CD4-positive, alpha-beta T cell (primary cell): ENCODE measurements around the gene BAG3. TPM values are rescaled to one million over a fixed set of nuclear protein-coding genes. Genes with fewer than 3 reads are reported as not detected.
"Not testable (repeated sequence)": the region's sequence is repeated elsewhere in the genome, so short reads cannot be mapped to it uniquely, and the experiment has no call there.

Source experiments
- ATAC-seq: fragments of 200-7000 bp; cut with Tn5 transposase; one replicate; pipeline ENCODE4 v1.10.0; 2022; ENCODE audit warnings: mild to moderate bottlenecking; ENCODE audit not compliant: poor library complexity
- CTCF ChIA-PET: fragments of 350-600 bp; sonication (Branson Sonifier 250); formaldehyde crosslinking; loops from one replicate; lab custom pipeline; 2021; ENCODE audit warnings: antibody characterized with exemption, inconsistent platforms; lab: Charles Lee
- POLR2A ChIA-PET: fragments of 350-600 bp; sonication (Branson Sonifier 250); formaldehyde crosslinking; loops from one replicate; lab custom pipeline; 2021; ENCODE audit warnings: antibody characterized with exemption, inconsistent platforms; lab: Charles Lee
- DNase-seq, 14 experiments: peaks; one replicate each; pipeline ENCODE4 v3.0.0-alpha.2; 2013 to 2020; ENCODE audit warnings: mixed read lengths in 2 of 14
- H3K27ac ChIP-seq, 2 donors: one replicate each; pipeline versions ENCODE4 v1.5.1 to v1.7.0; 2013; ENCODE audit warnings: low read length in 2 of 2, low read depth in 1 of 2, mild to moderate bottlenecking in 1 of 2
- H3K27me3 ChIP-seq, 2 experiments: 1 replicate in 1 of 2; 2 replicates in 1 of 2; pipeline versions ENCODE4 v1.6.1 to v1.7.0; 2013; ENCODE audit warnings: low read length in 2 of 2, control low read depth in 1 of 2, mild to moderate bottlenecking in 1 of 2, moderate library complexity in 1 of 2; ENCODE audit not compliant: insufficient read depth in 2 of 2, control insufficient read depth in 1 of 2
- H3K36me3 ChIP-seq: one replicate; pipeline ENCODE4 v1.6.1; 2013; ENCODE audit warnings: low read length, control low read depth; ENCODE audit not compliant: insufficient read depth
- H3K4me1 ChIP-seq: one replicate; pipeline ENCODE4 v1.6.1; 2013; ENCODE audit warnings: low read length, control low read depth; ENCODE audit not compliant: insufficient read depth
- H3K4me3 ChIP-seq: one replicate; pipeline ENCODE4 v1.5.1; 2013; ENCODE audit warnings: mild to moderate bottlenecking, low read length, moderate library complexity
- H3K9me3 ChIP-seq, 2 experiments: 1 replicate in 1 of 2; 2 replicates in 1 of 2; pipeline versions ENCODE4 v1.6.1 to v1.7.0; 2013; ENCODE audit warnings: low read length in 2 of 2, mild to moderate bottlenecking in 2 of 2, control low read depth in 1 of 2, moderate library complexity in 1 of 2; ENCODE audit not compliant: control insufficient read depth in 1 of 2, insufficient read depth in 1 of 2
- H3K27ac Mint-ChIP-seq: one replicate; pipeline ENCODE4 v1.8.0; 2020; ENCODE audit warnings: mixed read lengths
- H3K27me3 Mint-ChIP-seq: one replicate; pipeline ENCODE4 v1.8.0; 2021; ENCODE audit warnings: mixed read lengths
- H3K36me3 Mint-ChIP-seq: one replicate; pipeline ENCODE4 v1.8.0; 2021; ENCODE audit warnings: low read depth, mixed read lengths
- H3K4me1 Mint-ChIP-seq: one replicate; pipeline ENCODE4 v1.8.0; 2021; ENCODE audit warnings: low read depth, mixed read lengths
- H3K4me3 Mint-ChIP-seq: one replicate; pipeline ENCODE4 v1.8.0; 2020; ENCODE audit warnings: mild to moderate bottlenecking, mixed read lengths
- H3K9me3 Mint-ChIP-seq: one replicate; pipeline ENCODE4 v1.8.0; 2020; ENCODE audit warnings: mixed read lengths
- CTCF ChIP-seq: fragments of 200-600 bp; IDR thresholded peaks from one replicate; pipeline ENCODE4 v1.8.0; 2022; ENCODE audit warnings: antibody characterized with exemption, mild to moderate bottlenecking
- intact Hi-C, 2 experiments: fragments of 100-400 bp; cut with DNase I in 1 of 2; cut with micrococcal nuclease in 1 of 2; formaldehyde crosslinking; loops; one replicate each; pipeline versions ENCODE4 v1.15.1 to v1.9.0; 2023 to 2025; cut with DNase I, micrococcal nuclease
- total RNA-seq, 174 experiments: library from RNA in 2 of 174; stranded (reverse) in 2 of 174; gene quantifications; one replicate each; pipeline ENCODE4 v1.2.3 and lab custom pipeline; 2021 to 2026

BAG3 gene
- total RNA-seq, 2 experiments from 2014 or later = 65.1 to 65.8 TPM

DNA sequence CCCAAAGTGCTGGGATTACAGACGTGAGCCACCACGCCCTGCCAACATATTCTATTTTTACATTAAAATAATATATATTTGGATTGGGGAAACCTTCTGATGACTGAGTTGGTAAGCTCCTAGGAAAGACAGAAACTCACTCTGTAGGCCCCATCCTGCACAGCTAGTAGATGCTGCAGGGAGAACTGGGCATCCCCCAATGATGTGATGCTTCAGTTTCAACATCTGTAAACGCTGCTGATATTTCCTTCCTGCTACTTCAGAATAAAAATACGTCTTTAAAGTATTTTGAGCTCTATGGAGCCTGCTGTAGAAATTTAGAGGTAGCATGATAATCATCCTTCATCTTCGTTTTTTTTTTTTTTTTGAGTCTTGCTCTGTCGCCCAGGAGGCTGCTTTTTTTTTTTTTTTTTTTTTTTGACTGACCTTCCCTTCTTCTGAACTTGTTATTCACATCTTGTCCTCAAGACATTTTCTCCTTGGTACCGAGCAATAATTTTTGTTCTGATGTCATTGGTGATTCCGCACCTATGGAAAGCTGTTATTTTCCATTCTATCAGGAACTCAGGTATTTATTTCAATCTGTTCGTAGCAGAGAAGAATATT, 52.8 kb downstream of the BAG3 start:
- peak in 2 of 14 experiments; percentile 40 to 44 for DNase-seq
- Histone ChIP-seq H3K36me3 (no peaks in the 10 kb centered on the region), H3K27me3 (no peaks in the 10 kb centered on the region), H3K4me1 (peaks cover 9% of the 10 kb centered on the region), H3K4me3 (no peak overlapping the region), H3K27ac (no peak overlapping the region), H3K9me3 (peaks cover 0 to 5% of the 10 kb centered on the region in 2 experiments)
- no peak overlapping the region for H3K4me3 Mint-ChIP-seq
- no peak for TF ChIP-seq CTCF
- H3K4me1 Mint-ChIP-seq = peaks cover 17% of the 10 kb centered on the region
- peaks cover 13% of the 10 kb centered on the region for H3K9me3 Mint-ChIP-seq
- H3K27ac Mint-ChIP-seq = peak overlapping the region; percentile 6
- intact Hi-C loops = no loop called here
- POLR2A ChIA-PET = interaction anchor here (1.6 to 5.3 kb wide), 2 partner anchors 10 to 21 kb away, joined by 4 to 26 read pairs; partner anchors contain the start of gene INPP5F
- no peak for ATAC-seq
- H3K36me3 Mint-ChIP-seq = peaks cover 4% of the 10 kb centered on the region
- no peaks in the 10 kb centered on the region for H3K27me3 Mint-ChIP-seq
- CTCF ChIA-PET = no interaction called here

GRCh38 chr10:119705434-119705831, 54.3 kb downstream of the BAG3 start:
- Mint-ChIP-seq H3K36me3 (peaks cover 4% of the 10 kb centered on the region), H3K9me3 (peaks cover 13% of the 10 kb centered on the region), H3K27ac (peak overlapping the region; percentile 51), H3K4me3 (no peak overlapping the region), H3K27me3 (no peaks in the 10 kb centered on the region), H3K4me1 (peaks cover 17% of the 10 kb centered on the region)
- H3K4me1 ChIP-seq = peaks cover 9% of the 10 kb centered on the region
- H3K27me3 ChIP-seq = no peaks in the 10 kb centered on the region
- ChIA-PET POLR2A (interaction anchor here (5.3 kb wide), 1 partner anchor 20 kb away, joined by 26 read pairs; the partner anchor contains the start of gene INPP5F), CTCF (no interaction called here)
- no peak for TF ChIP-seq CTCF
- peaks cover 0 to 5% of the 10 kb centered on the region in 2 experiments for H3K9me3 ChIP-seq
- no peak overlapping the region for H3K4me3 ChIP-seq
- H3K27ac ChIP-seq = no peak overlapping the region
- no peak for ATAC-seq
- no peaks in the 10 kb centered on the region for H3K36me3 ChIP-seq
- peak in 1 of 14 experiments; percentile 23 for DNase-seq
- intact Hi-C loops = no loop called here

DNA sequence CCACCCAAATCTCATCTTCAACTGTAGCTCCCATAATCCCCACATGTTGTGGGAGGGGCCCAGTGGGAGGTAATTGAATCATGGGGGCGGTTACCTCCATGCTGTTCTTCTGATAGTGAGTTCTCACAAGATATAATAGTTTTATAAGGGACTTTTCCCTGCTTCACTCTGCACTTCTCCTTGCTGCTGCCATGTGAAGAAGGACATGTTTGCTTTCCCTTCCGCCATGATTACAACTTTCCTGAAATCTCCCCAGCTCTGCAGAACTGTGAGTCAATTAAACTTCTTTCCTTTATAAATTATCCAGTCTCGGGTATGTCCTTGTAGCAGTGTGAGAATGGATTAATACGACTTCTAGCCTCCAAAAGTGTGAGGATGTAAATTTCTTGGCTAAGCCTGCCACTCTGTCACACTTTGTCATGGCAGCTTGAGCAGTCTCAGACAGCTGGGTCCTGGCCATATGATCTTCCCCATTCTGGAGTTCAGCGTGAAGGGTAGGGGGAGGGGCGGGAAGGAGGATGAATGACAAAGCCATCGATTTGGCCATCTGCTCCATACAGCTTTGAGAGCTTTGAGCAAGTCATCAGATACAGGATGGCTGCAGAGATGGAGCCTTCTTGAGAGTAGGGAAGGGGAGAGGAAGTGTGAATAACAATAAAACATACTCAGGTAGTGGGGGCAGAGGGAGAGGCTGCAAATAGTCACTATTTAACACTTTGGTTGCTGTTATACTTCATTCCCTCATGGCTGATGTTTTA, 55.5 kb downstream of the BAG3 start:
- no peaks in the 10 kb centered on the region for H3K27me3 ChIP-seq
- peaks cover 13% of the 10 kb centered on the region for H3K9me3 Mint-ChIP-seq
- ATAC-seq = no peak
- intact Hi-C loops = no loop called here
- H3K4me3 Mint-ChIP-seq = no peak overlapping the region
- POLR2A ChIA-PET = no interaction called here
- no peak for TF ChIP-seq CTCF
- no peak overlapping the region for H3K27ac ChIP-seq
- peaks cover 4% of the 10 kb centered on the region for H3K36me3 Mint-ChIP-seq
- no peaks in the 10 kb centered on the region for H3K36me3 ChIP-seq
- CTCF ChIA-PET = no interaction called here
- peak in 1 of 14 experiments; percentile 29 for DNase-seq
- no peak overlapping the region for H3K27ac Mint-ChIP-seq
- no peak overlapping the region for H3K4me3 ChIP-seq
- H3K4me1 ChIP-seq = peaks cover 9% of the 10 kb centered on the region
- H3K4me1 Mint-ChIP-seq = peaks cover 17% of the 10 kb centered on the region
- H3K9me3 ChIP-seq = peaks cover 0 to 5% of the 10 kb centered on the region in 2 experiments
- H3K27me3 Mint-ChIP-seq = no peaks in the 10 kb centered on the region

DNA sequence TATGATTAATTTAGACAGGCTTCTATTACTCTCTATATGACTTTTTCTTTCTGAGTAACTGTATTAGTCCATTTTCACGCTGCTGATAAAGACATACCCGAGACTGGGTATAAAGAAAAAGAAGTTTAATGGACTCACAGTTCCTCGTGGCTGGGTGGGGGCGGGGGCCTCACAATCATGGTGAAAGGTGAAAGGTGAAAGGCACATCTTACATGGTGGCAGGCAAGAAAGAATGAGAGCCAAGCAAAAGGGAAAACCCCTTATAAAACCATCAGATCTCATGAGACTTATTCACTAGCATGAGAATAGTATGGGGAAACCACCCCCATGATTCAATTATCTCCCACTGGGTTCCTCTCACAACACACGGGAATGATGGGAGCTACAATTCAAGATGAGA, 56.2 kb downstream of the BAG3 start:
- intact Hi-C loops, CTCF ChIA-PET, H3K27ac ChIP-seq, H3K4me1 ChIP-seq, H3K36me3 Mint-ChIP-seq, H3K27me3 ChIP-seq, H3K4me3 Mint-ChIP-seq, H3K27ac Mint-ChIP-seq, DNase-seq, H3K27me3 Mint-ChIP-seq, ATAC-seq, H3K36me3 ChIP-seq, H3K4me3 ChIP-seq, H3K9me3 ChIP-seq, POLR2A ChIA-PET: not testable (repeated sequence)
- peaks cover 17% of the 10 kb centered on the region for H3K4me1 Mint-ChIP-seq
- peaks cover 13% of the 10 kb centered on the region for H3K9me3 Mint-ChIP-seq

DNA sequence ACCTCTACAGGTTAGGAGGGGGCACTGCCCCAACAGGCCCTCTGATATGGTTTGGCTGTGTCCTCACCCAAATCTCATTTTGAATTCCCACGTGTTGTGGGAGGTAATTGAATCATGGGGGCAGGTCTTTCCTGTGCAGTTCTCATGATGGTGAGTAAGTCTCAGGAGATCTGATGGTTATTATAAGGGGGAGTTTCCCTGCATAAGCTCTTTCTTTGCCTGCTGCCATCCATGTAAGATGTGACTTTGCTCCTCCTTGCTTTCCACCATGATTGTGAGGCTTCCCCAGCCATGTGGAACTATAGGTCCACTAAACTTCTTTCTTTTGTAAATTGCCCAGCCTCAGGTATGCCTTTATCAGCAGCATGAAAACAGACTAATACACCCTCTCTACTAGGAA, 59.8 kb downstream of the BAG3 start:
- POLR2A ChIA-PET, DNase-seq, H3K4me1 ChIP-seq, H3K27ac ChIP-seq, H3K36me3 ChIP-seq, H3K4me1 Mint-ChIP-seq, CTCF ChIA-PET, H3K4me3 ChIP-seq, H3K27me3 Mint-ChIP-seq, intact Hi-C loops, H3K36me3 Mint-ChIP-seq, H3K27ac Mint-ChIP-seq, H3K27me3 ChIP-seq, H3K9me3 ChIP-seq, ATAC-seq, H3K4me3 Mint-ChIP-seq: not testable (repeated sequence)
- peaks cover 12% of the 10 kb centered on the region for H3K9me3 Mint-ChIP-seq
